GM23338 (cell line): Measurements from ENCODE around the gene DOCK4.

Experiments
- CREB1 ChIP-seq: fragments of 250-450 bp; sonication (Bioruptor Pico); IDR thresholded peaks from 2 replicates; pipeline ENCODE4 v1.5.0; 2020; ENCODE audit warnings: low read depth, mild to moderate bottlenecking, moderate library complexity
- ETS1 ChIP-seq: IDR thresholded peaks from 2 replicates; pipeline ENCODE4 v1.6.1; 2016; ENCODE audit warnings: antibody characterized with exemption
- EZH2 ChIP-seq: fragments of 200-600 bp; sonication (generic); IDR thresholded peaks from one replicate; pipeline ENCODE4 v1.8.0; 2017; ENCODE audit warnings: antibody characterized with exemption, mild to moderate bottlenecking, low read depth; ENCODE audit not compliant: unreplicated experiment
- EZH2phosphoT487 ChIP-seq: fragments of 200-600 bp; sonication (generic); IDR thresholded peaks from one replicate; pipeline ENCODE4 v1.8.1; 2018; ENCODE audit warnings: antibody characterized with exemption; ENCODE audit not compliant: unreplicated experiment
- JUNB ChIP-seq: IDR thresholded peaks from one replicate; pipeline ENCODE4 v1.6.1; 2016; ENCODE audit warnings: antibody characterized with exemption; ENCODE audit not compliant: unreplicated experiment
- NANOG ChIP-seq: IDR thresholded peaks from 2 replicates; pipeline ENCODE4 v1.6.1; 2016; ENCODE audit warnings: antibody characterized with exemption, borderline replicate concordance
- POLR2AphosphoS5 ChIP-seq: IDR thresholded peaks from 2 replicates; pipeline ENCODE4 v1.6.1; 2016; ENCODE audit warnings: antibody characterized with exemption, low read depth
- STAT1 ChIP-seq: IDR thresholded peaks from one replicate; pipeline ENCODE4 v1.6.1; 2016; ENCODE audit warnings: antibody characterized with exemption; ENCODE audit not compliant: unreplicated experiment
- ZNF114 ChIP-seq: fragments of 250-450 bp; sonication (Bioruptor Pico); IDR thresholded peaks from 2 replicates; pipeline ENCODE4 v1.5.0; 2020; ENCODE audit warnings: mild to moderate bottlenecking, moderate library complexity
- ZNF331 ChIP-seq: fragments of 250-450 bp; sonication (Bioruptor Pico); IDR thresholded peaks from 2 replicates; pipeline ENCODE4 v1.5.0; 2020; ENCODE audit warnings: low read depth, mild to moderate bottlenecking, moderate library complexity
- TF ChIP-seq, protein P1 (sequence below), 2 experiments: fragments of 200-600 bp in 1 of 2; sonication (generic) in 1 of 2; conservative IDR thresholded peaks; 2 replicates each; pipeline versions ENCODE4 v1.5.1 to v1.6.1; 2016 to 2017; ENCODE audit warnings: antibody characterized with exemption in 2 of 2, low read depth in 2 of 2, mild to moderate bottlenecking in 2 of 2, moderate library complexity in 1 of 2
- TF ChIP-seq, protein P2 (sequence below): IDR thresholded peaks from one replicate; pipeline ENCODE4 v1.6.1; 2018; ENCODE audit warnings: antibody characterized with exemption; ENCODE audit not compliant: unreplicated experiment
- TF ChIP-seq, protein P3 (sequence below): fragments of 250-450 bp; sonication (Bioruptor Pico); IDR thresholded peaks from 2 replicates; pipeline ENCODE4 v1.5.0; 2020; ENCODE audit warnings: mild to moderate bottlenecking, moderate library complexity

DNA sequence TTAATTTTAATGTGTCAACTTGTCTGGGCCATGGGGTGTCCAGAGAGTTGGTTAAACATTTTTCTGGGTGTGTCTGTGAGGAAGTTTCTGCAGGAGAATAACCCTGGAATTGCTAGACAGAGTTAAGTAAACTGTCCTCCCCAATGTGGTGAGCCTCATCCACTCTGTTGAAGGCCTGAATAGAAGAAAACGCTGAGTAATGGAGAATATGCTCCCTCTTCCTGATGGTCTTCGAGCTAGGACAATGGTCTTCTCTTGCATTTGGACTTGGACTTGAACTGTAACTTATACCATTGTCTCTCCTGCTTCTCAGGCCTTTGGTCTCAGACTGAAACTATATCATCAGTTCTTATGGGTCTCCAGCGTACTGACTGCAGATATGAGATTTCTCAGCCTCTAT lies 347.9 kb downstream of the DOCK4 start:
- TF ChIP-seq, protein P1, sequence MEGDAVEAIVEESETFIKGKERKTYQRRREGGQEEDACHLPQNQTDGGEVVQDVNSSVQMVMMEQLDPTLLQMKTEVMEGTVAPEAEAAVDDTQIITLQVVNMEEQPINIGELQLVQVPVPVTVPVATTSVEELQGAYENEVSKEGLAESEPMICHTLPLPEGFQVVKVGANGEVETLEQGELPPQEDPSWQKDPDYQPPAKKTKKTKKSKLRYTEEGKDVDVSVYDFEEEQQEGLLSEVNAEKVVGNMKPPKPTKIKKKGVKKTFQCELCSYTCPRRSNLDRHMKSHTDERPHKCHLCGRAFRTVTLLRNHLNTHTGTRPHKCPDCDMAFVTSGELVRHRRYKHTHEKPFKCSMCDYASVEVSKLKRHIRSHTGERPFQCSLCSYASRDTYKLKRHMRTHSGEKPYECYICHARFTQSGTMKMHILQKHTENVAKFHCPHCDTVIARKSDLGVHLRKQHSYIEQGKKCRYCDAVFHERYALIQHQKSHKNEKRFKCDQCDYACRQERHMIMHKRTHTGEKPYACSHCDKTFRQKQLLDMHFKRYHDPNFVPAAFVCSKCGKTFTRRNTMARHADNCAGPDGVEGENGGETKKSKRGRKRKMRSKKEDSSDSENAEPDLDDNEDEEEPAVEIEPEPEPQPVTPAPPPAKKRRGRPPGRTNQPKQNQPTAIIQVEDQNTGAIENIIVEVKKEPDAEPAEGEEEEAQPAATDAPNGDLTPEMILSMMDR (conservative IDR thresholded peaks at IDR 0.05; ENCODE audit: low read depth in 2 of 2): no peak
- TF ChIP-seq, protein P2, sequence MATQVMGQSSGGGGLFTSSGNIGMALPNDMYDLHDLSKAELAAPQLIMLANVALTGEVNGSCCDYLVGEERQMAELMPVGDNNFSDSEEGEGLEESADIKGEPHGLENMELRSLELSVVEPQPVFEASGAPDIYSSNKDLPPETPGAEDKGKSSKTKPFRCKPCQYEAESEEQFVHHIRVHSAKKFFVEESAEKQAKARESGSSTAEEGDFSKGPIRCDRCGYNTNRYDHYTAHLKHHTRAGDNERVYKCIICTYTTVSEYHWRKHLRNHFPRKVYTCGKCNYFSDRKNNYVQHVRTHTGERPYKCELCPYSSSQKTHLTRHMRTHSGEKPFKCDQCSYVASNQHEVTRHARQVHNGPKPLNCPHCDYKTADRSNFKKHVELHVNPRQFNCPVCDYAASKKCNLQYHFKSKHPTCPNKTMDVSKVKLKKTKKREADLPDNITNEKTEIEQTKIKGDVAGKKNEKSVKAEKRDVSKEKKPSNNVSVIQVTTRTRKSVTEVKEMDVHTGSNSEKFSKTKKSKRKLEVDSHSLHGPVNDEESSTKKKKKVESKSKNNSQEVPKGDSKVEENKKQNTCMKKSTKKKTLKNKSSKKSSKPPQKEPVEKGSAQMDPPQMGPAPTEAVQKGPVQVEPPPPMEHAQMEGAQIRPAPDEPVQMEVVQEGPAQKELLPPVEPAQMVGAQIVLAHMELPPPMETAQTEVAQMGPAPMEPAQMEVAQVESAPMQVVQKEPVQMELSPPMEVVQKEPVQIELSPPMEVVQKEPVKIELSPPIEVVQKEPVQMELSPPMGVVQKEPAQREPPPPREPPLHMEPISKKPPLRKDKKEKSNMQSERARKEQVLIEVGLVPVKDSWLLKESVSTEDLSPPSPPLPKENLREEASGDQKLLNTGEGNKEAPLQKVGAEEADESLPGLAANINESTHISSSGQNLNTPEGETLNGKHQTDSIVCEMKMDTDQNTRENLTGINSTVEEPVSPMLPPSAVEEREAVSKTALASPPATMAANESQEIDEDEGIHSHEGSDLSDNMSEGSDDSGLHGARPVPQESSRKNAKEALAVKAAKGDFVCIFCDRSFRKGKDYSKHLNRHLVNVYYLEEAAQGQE: no peak
- TF ChIP-seq EZH2 (no peak), NANOG (no peak), ZNF114 (no peak), STAT1 (no peak), ZNF331 (CRISPR knock-in tag) (no peak), POLR2AphosphoS5 (no peak), EZH2phosphoT487 (no peak), CREB1 (CRISPR knock-in tag) (no peak), JUNB (no peak), ETS1 (no peak)
- TF ChIP-seq, protein P3, sequence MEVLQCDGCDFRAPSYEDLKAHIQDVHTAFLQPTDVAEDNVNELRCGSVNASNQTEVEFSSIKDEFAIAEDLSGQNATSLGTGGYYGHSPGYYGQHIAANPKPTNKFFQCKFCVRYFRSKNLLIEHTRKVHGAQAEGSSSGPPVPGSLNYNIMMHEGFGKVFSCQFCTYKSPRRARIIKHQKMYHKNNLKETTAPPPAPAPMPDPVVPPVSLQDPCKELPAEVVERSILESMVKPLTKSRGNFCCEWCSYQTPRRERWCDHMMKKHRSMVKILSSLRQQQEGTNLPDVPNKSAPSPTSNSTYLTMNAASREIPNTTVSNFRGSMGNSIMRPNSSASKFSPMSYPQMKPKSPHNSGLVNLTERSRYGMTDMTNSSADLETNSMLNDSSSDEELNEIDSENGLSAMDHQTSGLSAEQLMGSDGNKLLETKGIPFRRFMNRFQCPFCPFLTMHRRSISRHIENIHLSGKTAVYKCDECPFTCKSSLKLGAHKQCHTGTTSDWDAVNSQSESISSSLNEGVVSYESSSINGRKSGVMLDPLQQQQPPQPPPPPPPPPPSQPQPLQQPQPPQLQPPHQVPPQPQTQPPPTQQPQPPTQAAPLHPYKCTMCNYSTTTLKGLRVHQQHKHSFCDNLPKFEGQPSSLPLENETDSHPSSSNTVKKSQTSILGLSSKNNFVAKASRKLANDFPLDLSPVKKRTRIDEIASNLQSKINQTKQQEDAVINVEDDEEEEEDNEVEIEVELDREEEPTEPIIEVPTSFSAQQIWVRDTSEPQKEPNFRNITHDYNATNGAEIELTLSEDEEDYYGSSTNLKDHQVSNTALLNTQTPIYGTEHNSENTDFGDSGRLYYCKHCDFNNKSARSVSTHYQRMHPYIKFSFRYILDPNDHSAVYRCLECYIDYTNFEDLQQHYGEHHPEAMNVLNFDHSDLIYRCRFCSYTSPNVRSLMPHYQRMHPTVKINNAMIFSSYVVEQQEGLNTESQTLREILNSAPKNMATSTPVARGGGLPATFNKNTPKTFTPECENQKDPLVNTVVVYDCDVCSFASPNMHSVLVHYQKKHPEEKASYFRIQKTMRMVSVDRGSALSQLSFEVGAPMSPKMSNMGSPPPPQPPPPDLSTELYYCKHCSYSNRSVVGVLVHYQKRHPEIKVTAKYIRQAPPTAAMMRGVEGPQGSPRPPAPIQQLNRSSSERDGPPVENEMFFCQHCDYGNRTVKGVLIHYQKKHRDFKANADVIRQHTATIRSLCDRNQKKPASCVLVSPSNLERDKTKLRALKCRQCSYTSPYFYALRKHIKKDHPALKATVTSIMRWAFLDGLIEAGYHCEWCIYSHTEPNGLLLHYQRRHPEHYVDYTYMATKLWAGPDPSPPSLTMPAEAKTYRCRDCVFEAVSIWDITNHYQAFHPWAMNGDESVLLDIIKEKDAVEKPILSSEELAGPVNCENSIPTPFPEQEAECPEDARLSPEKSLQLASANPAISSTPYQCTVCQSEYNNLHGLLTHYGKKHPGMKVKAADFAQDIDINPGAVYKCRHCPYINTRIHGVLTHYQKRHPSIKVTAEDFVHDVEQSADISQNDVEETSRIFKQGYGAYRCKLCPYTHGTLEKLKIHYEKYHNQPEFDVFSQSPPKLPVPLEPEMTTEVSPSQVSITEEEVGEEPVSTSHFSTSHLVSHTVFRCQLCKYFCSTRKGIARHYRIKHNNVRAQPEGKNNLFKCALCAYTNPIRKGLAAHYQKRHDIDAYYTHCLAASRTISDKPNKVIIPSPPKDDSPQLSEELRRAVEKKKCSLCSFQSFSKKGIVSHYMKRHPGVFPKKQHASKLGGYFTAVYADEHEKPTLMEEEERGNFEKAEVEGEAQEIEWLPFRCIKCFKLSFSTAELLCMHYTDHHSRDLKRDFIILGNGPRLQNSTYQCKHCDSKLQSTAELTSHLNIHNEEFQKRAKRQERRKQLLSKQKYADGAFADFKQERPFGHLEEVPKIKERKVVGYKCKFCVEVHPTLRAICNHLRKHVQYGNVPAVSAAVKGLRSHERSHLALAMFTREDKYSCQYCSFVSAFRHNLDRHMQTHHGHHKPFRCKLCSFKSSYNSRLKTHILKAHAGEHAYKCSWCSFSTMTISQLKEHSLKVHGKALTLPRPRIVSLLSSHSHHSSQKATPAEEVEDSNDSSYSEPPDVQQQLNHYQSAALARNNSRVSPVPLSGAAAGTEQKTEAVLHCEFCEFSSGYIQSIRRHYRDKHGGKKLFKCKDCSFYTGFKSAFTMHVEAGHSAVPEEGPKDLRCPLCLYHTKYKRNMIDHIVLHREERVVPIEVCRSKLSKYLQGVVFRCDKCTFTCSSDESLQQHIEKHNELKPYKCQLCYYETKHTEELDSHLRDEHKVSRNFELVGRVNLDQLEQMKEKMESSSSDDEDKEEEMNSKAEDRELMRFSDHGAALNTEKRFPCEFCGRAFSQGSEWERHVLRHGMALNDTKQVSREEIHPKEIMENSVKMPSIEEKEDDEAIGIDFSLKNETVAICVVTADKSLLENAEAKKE (CRISPR knock-in tag): no peak
